ENCODE data around the gene OR5B21. TPM values are rescaled to one million over a fixed set of nuclear protein-coding genes. Genes with fewer than 3 reads are reported as not detected.

Gene OR5B21
- total RNA-seq, 1 donor from 2014 or later = not detected

- H3K36me3 ChIP-seq = no peaks in the 10 kb centered on the region
- H3K9me3 ChIP-seq = no peaks in the 10 kb centered on the region
- H3K4me1 ChIP-seq = no peaks in the 10 kb centered on the region
- intact Hi-C loops (cut with DNase I) = no loop called here
- no peaks in the 10 kb centered on the region for H3K27me3 ChIP-seq
- no peak for DNase-seq (ENCODE audit: low spot score in 2 of 2)
- H3K27ac ChIP-seq = no peak overlapping the region
- H3K4me3 ChIP-seq = no peak overlapping the region
- TF ChIP-seq, protein P1, sequence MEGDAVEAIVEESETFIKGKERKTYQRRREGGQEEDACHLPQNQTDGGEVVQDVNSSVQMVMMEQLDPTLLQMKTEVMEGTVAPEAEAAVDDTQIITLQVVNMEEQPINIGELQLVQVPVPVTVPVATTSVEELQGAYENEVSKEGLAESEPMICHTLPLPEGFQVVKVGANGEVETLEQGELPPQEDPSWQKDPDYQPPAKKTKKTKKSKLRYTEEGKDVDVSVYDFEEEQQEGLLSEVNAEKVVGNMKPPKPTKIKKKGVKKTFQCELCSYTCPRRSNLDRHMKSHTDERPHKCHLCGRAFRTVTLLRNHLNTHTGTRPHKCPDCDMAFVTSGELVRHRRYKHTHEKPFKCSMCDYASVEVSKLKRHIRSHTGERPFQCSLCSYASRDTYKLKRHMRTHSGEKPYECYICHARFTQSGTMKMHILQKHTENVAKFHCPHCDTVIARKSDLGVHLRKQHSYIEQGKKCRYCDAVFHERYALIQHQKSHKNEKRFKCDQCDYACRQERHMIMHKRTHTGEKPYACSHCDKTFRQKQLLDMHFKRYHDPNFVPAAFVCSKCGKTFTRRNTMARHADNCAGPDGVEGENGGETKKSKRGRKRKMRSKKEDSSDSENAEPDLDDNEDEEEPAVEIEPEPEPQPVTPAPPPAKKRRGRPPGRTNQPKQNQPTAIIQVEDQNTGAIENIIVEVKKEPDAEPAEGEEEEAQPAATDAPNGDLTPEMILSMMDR (IDR thresholded peaks at IDR 0.05) = no peak
Observed at GRCh38 chr11:58503361-58503856, 4.5 kb downstream of the OR5B21 start.

GRCh38 chr11:58502004-58502403, 5.9 kb downstream of the OR5B21 start:
- no peaks in the 10 kb centered on the region for H3K4me1 ChIP-seq
- H3K4me3 ChIP-seq = no peak overlapping the region
- no peak overlapping the region for H3K27ac ChIP-seq
- no peaks in the 10 kb centered on the region for H3K36me3 ChIP-seq
- TF ChIP-seq, protein P1 (IDR thresholded peaks at IDR 0.05) = no peak
- no peaks in the 10 kb centered on the region for H3K9me3 ChIP-seq
- H3K27me3 ChIP-seq = no peaks in the 10 kb centered on the region
- no peak for DNase-seq (ENCODE audit: low spot score in 2 of 2)
- intact Hi-C loops (cut with DNase I) = no loop called here

DNA sequence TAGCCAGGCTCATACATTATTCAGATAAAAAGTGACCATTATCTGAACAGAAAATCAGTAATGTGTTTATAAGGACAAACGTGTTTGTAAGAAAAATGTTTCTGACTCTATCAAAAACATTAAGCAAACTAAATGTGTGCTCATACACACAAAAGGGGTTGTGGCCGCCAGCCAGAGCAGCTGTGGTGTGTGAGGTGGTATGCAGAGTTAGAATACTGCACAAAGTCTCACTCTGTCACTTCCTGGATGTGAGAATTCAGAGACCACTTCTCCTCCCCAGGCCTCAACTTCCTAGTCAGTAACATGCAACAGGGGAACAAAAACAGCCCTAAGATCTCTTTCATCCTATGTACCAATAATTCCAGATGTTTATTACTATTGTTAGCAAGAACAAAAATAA, 9.4 kb downstream of the OR5B21 start:
- H3K4me1 ChIP-seq = peaks cover 0 to 3% of the 10 kb centered on the region in 2 donors
- H3K4me3 ChIP-seq = no peak overlapping the region
- no peak overlapping the region for H3K27ac ChIP-seq
- intact Hi-C loops (cut with DNase I) = no loop called here
- TF ChIP-seq, protein P1 (IDR thresholded peaks at IDR 0.05) = no peak
- no peaks in the 10 kb centered on the region for H3K9me3 ChIP-seq
- no peaks in the 10 kb centered on the region for H3K36me3 ChIP-seq
- no peaks in the 10 kb centered on the region for H3K27me3 ChIP-seq
- no peak for DNase-seq (ENCODE audit: low spot score in 2 of 2)

DNA sequence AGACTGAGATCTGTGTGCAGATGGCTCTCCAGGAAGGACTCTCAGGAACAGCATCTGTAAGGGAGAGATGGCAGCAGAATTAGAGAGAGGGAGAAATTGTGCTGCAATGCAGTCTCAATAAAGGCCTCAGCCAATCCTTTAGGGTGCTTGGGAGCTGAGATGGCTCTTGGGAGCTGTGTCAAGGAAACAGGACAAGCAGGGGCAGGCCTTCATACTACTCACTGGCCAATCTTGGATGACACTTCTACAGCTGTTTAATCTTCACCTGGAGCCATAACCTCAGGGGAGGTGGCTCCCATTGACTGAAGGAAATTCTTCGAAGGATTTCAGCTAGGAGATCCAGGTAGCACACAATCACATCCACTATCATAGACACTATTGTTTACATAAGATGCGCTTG, 10.0 kb downstream of the OR5B21 start:
- intact Hi-C loops (cut with DNase I) = no loop called here
- TF ChIP-seq, protein P1 (IDR thresholded peaks at IDR 0.05) = no peak
- no peak for DNase-seq (ENCODE audit: low spot score in 2 of 2)

DNA sequence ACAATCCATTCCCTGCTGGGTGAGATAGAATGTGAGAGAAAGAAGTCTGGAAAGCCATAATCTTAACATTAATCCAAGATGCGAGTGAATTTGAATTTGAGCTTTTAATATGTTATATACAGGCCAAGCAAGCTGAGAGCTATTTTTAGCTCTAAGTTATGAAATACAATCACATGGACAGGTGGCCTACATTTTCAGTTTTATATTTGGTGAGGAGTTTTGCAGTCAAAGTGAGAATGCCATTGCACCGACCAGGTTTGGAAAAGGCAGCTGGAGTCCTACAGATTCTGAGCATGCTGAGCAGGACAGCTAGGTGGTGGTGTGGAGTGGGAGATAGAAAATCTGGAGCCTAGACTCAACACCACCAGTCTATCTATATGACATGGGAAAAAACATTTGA, 12.0 kb downstream of the OR5B21 start:
- no peak overlapping the region for H3K27ac ChIP-seq
- intact Hi-C loops (cut with DNase I) = no loop called here

More for the DNA sequence above, 10.0 kb downstream of the OR5B21 start:
- Histone ChIP-seq H3K36me3 (no peaks in the 10 kb centered on the region), H3K27me3 (no peaks in the 10 kb centered on the region), H3K4me3 (no peak overlapping the region), H3K4me1 (peaks cover 0 to 3% of the 10 kb centered on the region in 2 donors), H3K9me3 (no peaks in the 10 kb centered on the region), H3K27ac (no peak overlapping the region)

More for the DNA sequence above, 12.0 kb downstream of the OR5B21 start:
- TF ChIP-seq, protein P1 (IDR thresholded peaks at IDR 0.05) = no peak
- no peaks in the 10 kb centered on the region for H3K36me3 ChIP-seq
- DNase-seq (ENCODE audit: low spot score in 2 of 2) = no peak
- no peak overlapping the region for H3K4me3 ChIP-seq
- peaks cover 0 to 3% of the 10 kb centered on the region in 2 donors for H3K4me1 ChIP-seq
- H3K27me3 ChIP-seq = no peaks in the 10 kb centered on the region
- no peaks in the 10 kb centered on the region for H3K9me3 ChIP-seq
